Measurements from ENCODE around the gene ADAMTS6.

ADAMTS6 gene

GRCh38 chr5:65161655-65162054 is 320.1 kb downstream of the ADAMTS6 start:
- in situ Hi-C loops (cut with HindIII; ENCODE audit: low sequenced_read_pairs): no loop called here
- TF ChIP-seq CTCF (IDR thresholded peaks at IDR 0.05; ENCODE audit: low read depth, low read length, missing control alignments): no peak
- no peak for DNase-seq (ENCODE audit: low read depth)

GRCh38 chr5:65157906-65158603 is 323.7 kb downstream of the ADAMTS6 start:
- DNase-seq (ENCODE audit: low read depth): no peak
- no peak for TF ChIP-seq CTCF (IDR thresholded peaks at IDR 0.05; ENCODE audit: low read depth, low read length, missing control alignments)
- H3K4me3 ChIP-seq (ENCODE audit: low read depth, low read length): no peak overlapping the region
- in situ Hi-C loops (cut with HindIII; ENCODE audit: low sequenced_read_pairs): no loop called here

More at GRCh38 chr5:65161655-65162054, 320.1 kb downstream of the ADAMTS6 start:
- no peak overlapping the region for H3K4me3 ChIP-seq (ENCODE audit: low read depth, low read length)

GRCh38 chr5:65156933-65157332 is 324.8 kb downstream of the ADAMTS6 start:
- no peak for TF ChIP-seq CTCF (IDR thresholded peaks at IDR 0.05; ENCODE audit: low read depth, low read length, missing control alignments)
- in situ Hi-C loops (cut with HindIII; ENCODE audit: low sequenced_read_pairs): no loop called here
- no peak overlapping the region for H3K4me3 ChIP-seq (ENCODE audit: low read depth, low read length)
- DNase-seq (ENCODE audit: low read depth): no peak

DNA sequence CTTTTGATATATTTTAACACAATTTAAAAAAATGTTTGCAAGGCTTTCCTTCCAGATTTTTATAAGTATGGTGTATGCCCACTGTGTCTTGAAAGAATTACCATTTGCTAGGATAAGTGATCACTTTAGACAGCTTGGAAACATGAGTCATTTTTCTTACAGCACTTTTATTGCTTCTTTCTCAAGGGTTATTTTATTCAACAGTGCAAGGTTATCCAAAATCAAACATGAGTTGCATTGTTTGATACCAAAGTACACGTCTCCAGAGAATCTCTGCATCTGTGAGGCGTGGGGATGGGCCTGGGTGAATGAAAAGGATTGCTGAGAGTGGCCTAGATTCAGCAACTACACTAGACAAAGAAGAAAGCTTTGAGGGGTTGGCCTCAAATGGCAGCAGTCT is 329.6 kb downstream of the ADAMTS6 start:
- DNase-seq (ENCODE audit: low read depth): no peak
- in situ Hi-C loops (cut with HindIII; ENCODE audit: low sequenced_read_pairs): no loop called here
- no peak for TF ChIP-seq CTCF (IDR thresholded peaks at IDR 0.05; ENCODE audit: low read depth, low read length, missing control alignments)
- H3K4me3 ChIP-seq (ENCODE audit: low read depth, low read length): no peak overlapping the region

GRCh38 chr5:65151614-65152013 is 330.1 kb downstream of the ADAMTS6 start:
- no peak for TF ChIP-seq CTCF (IDR thresholded peaks at IDR 0.05; ENCODE audit: low read depth, low read length, missing control alignments)
- DNase-seq (ENCODE audit: low read depth): no peak
- H3K4me3 ChIP-seq (ENCODE audit: low read depth, low read length): no peak overlapping the region
- in situ Hi-C loops (cut with HindIII; ENCODE audit: low sequenced_read_pairs): no loop called here

DNA sequence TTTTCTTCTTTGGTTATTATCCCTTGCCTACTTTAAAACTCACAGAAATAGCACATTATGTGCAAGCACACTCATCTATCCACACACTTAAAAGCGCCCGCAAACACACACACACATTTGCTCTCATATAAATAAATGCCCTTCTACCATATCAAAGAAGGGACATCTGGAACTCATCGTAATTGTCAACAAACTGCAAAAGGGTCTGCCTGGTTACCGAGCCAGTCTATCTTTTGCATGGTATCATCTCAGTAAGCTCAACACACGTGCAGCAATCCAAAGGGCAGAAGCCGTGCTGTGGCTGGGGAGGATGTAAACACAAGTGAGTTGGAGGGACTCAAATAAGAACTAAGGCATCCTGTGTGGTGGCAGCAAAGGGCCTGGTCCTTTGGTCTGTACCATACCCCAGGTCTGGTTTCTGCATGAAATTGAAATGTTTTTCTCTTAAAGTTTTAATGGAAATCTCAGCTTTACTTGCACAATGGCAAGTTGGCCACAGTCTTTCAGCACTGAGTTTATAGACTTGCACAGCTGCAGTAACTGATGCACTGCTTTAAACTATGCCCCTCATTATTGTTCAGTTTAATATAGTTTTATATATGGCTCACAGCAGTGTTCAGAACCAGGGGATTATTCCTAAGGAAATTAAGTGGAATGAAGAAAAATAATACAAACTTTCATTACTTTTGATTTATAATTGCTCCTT is 331.0 kb downstream of the ADAMTS6 start:
- no peak overlapping the region for H3K4me3 ChIP-seq (ENCODE audit: low read depth, low read length)
- no peak for TF ChIP-seq CTCF (IDR thresholded peaks at IDR 0.05; ENCODE audit: low read depth, low read length, missing control alignments)
- in situ Hi-C loops (cut with HindIII; ENCODE audit: low sequenced_read_pairs): no loop called here
- DNase-seq (ENCODE audit: low read depth): no peak

All from astrocyte of the cerebellum (primary cell).